CD4-positive, alpha-beta T cell (primary cell): ENCODE data around the gene FAM187B. TPM values are rescaled to one million over a fixed set of nuclear protein-coding genes. Genes with fewer than 3 reads are reported as not detected.

Experiments
- ATAC-seq: fragments of 200-7000 bp; cut with Tn5 transposase; one replicate; pipeline ENCODE4 v1.10.0; 2022; ENCODE audit warnings: mild to moderate bottlenecking; ENCODE audit not compliant: poor library complexity
- CTCF ChIA-PET: fragments of 350-600 bp; sonication (Branson Sonifier 250); formaldehyde crosslinking; loops from one replicate; lab custom pipeline; 2021; ENCODE audit warnings: antibody characterized with exemption, inconsistent platforms; lab: Charles Lee
- POLR2A ChIA-PET: fragments of 350-600 bp; sonication (Branson Sonifier 250); formaldehyde crosslinking; loops from one replicate; lab custom pipeline; 2021; ENCODE audit warnings: antibody characterized with exemption, inconsistent platforms; lab: Charles Lee
- DNase-seq, 14 experiments: peaks; one replicate each; pipeline ENCODE4 v3.0.0-alpha.2; 2013 to 2020; ENCODE audit warnings: mixed read lengths in 2 of 14
- H3K27ac ChIP-seq, 2 donors: one replicate each; pipeline versions ENCODE4 v1.5.1 to v1.7.0; 2013; ENCODE audit warnings: low read length in 2 of 2, low read depth in 1 of 2, mild to moderate bottlenecking in 1 of 2
- H3K27me3 ChIP-seq, 2 experiments: 1 replicate in 1 of 2; 2 replicates in 1 of 2; pipeline versions ENCODE4 v1.6.1 to v1.7.0; 2013; ENCODE audit warnings: low read length in 2 of 2, control low read depth in 1 of 2, mild to moderate bottlenecking in 1 of 2, moderate library complexity in 1 of 2; ENCODE audit not compliant: insufficient read depth in 2 of 2, control insufficient read depth in 1 of 2
- H3K36me3 ChIP-seq: one replicate; pipeline ENCODE4 v1.6.1; 2013; ENCODE audit warnings: low read length, control low read depth; ENCODE audit not compliant: insufficient read depth
- H3K4me1 ChIP-seq: one replicate; pipeline ENCODE4 v1.6.1; 2013; ENCODE audit warnings: low read length, control low read depth; ENCODE audit not compliant: insufficient read depth
- H3K4me3 ChIP-seq: one replicate; pipeline ENCODE4 v1.5.1; 2013; ENCODE audit warnings: mild to moderate bottlenecking, low read length, moderate library complexity
- H3K9me3 ChIP-seq, 2 experiments: 1 replicate in 1 of 2; 2 replicates in 1 of 2; pipeline versions ENCODE4 v1.6.1 to v1.7.0; 2013; ENCODE audit warnings: low read length in 2 of 2, mild to moderate bottlenecking in 2 of 2, control low read depth in 1 of 2, moderate library complexity in 1 of 2; ENCODE audit not compliant: control insufficient read depth in 1 of 2, insufficient read depth in 1 of 2
- H3K27ac Mint-ChIP-seq: one replicate; pipeline ENCODE4 v1.8.0; 2020; ENCODE audit warnings: mixed read lengths
- H3K27me3 Mint-ChIP-seq: one replicate; pipeline ENCODE4 v1.8.0; 2021; ENCODE audit warnings: mixed read lengths
- H3K36me3 Mint-ChIP-seq: one replicate; pipeline ENCODE4 v1.8.0; 2021; ENCODE audit warnings: low read depth, mixed read lengths
- H3K4me1 Mint-ChIP-seq: one replicate; pipeline ENCODE4 v1.8.0; 2021; ENCODE audit warnings: low read depth, mixed read lengths
- H3K4me3 Mint-ChIP-seq: one replicate; pipeline ENCODE4 v1.8.0; 2020; ENCODE audit warnings: mild to moderate bottlenecking, mixed read lengths
- H3K9me3 Mint-ChIP-seq: one replicate; pipeline ENCODE4 v1.8.0; 2020; ENCODE audit warnings: mixed read lengths
- CTCF ChIP-seq: fragments of 200-600 bp; IDR thresholded peaks from one replicate; pipeline ENCODE4 v1.8.0; 2022; ENCODE audit warnings: antibody characterized with exemption, mild to moderate bottlenecking
- intact Hi-C, 2 experiments: fragments of 100-400 bp; cut with DNase I in 1 of 2; cut with micrococcal nuclease in 1 of 2; formaldehyde crosslinking; loops; one replicate each; pipeline versions ENCODE4 v1.15.1 to v1.9.0; 2023 to 2025; cut with DNase I, micrococcal nuclease
- total RNA-seq, 174 experiments: library from RNA in 2 of 174; stranded (reverse) in 2 of 174; gene quantifications; one replicate each; pipeline ENCODE4 v1.2.3 and lab custom pipeline; 2021 to 2026

The FAM187B gene
- total RNA-seq, 2 experiments from 2014 or later = not detected

DNA sequence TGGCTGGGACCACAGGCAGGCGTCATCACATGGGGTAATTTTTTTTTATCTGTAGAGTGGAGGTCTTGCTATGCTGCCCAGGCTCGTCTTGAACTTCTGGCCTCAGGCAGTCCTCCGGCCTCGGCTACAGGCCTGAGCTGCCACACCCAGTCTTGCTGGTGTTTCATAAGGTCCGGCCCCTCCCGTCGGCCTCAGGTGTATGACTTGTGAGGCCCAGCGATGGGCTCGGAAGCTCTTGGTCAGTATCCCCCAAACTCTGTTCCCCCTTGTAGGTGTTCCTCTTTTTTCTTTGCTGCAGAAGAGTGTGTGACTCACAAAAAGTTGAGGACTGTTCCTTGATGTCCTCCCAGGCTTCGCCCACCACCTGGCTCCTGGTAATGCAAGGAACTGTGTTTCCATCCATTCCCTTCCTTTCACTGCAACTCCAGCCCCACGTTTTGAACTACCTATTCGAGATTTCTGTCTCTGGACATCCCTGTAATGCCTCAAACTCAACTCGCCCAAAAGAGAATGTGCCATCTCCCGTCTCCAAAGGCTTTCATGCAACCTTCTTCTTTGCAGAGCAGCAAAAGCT, 45.2 kb upstream of the FAM187B start:
- H3K27me3 Mint-ChIP-seq = no peaks in the 10 kb centered on the region
- no peak for TF ChIP-seq CTCF
- peak overlapping the region; percentile 50 for H3K4me3 Mint-ChIP-seq
- ChIA-PET CTCF (no interaction called here), POLR2A (interaction anchor here (1.1 to 1.5 kb wide), 3 partner anchors 16 to 56 kb away, joined by 3 to 5 read pairs (median 3); no protein-coding TSS in a partner anchor)
- Histone ChIP-seq H3K27ac (no peak overlapping the region), H3K36me3 (peaks cover 80% of the 10 kb centered on the region), H3K9me3 (no peaks in the 10 kb centered on the region), H3K4me3 (no peak overlapping the region), H3K4me1 (peaks cover 24% of the 10 kb centered on the region), H3K27me3 (no peaks in the 10 kb centered on the region)
- no peaks in the 10 kb centered on the region for H3K9me3 Mint-ChIP-seq
- intact Hi-C loops = loop anchor here in 1 of 2 experiments (5.0 kb wide), 1 partner anchor 224 kb away; no protein-coding TSS in a partner anchor
- H3K27ac Mint-ChIP-seq = peak overlapping the region; percentile 82
- peaks cover 84% of the 10 kb centered on the region for H3K36me3 Mint-ChIP-seq
- ATAC-seq (no peak), DNase-seq (peak in 1 of 14 experiments; percentile 18)
- peaks cover 21% of the 10 kb centered on the region for H3K4me1 Mint-ChIP-seq

- Histone ChIP-seq H3K27me3 (no peaks in the 10 kb centered on the region), H3K4me1 (peaks cover 24% of the 10 kb centered on the region), H3K4me3 (no peak overlapping the region), H3K36me3 (peaks cover 74% of the 10 kb centered on the region), H3K9me3 (no peaks in the 10 kb centered on the region), H3K27ac (no peak overlapping the region)
- DNase-seq (peak in 1 of 14 experiments; percentile 16), ATAC-seq (no peak)
- H3K36me3 Mint-ChIP-seq = peaks cover 79% of the 10 kb centered on the region
- H3K4me3 Mint-ChIP-seq = peak overlapping the region; percentile 50
- peak overlapping the region; percentile 82 for H3K27ac Mint-ChIP-seq
- no peaks in the 10 kb centered on the region for H3K27me3 Mint-ChIP-seq
- POLR2A ChIA-PET = interaction anchor here (0.9 to 1.5 kb wide), 2 partner anchors 23 to 430 kb away, joined by 3 to 5 read pairs; no protein-coding TSS in a partner anchor
- TF ChIP-seq CTCF = no peak
- CTCF ChIA-PET = no interaction called here
- H3K9me3 Mint-ChIP-seq = no peaks in the 10 kb centered on the region
- intact Hi-C loops = loop anchor here in 1 of 2 experiments (5.0 kb wide), 1 partner anchor 224 kb away; no protein-coding TSS in a partner anchor
- peaks cover 21% of the 10 kb centered on the region for H3K4me1 Mint-ChIP-seq
Observed at GRCh38 chr19:35272954-35273649, 44.6 kb upstream of the FAM187B start.

DNA sequence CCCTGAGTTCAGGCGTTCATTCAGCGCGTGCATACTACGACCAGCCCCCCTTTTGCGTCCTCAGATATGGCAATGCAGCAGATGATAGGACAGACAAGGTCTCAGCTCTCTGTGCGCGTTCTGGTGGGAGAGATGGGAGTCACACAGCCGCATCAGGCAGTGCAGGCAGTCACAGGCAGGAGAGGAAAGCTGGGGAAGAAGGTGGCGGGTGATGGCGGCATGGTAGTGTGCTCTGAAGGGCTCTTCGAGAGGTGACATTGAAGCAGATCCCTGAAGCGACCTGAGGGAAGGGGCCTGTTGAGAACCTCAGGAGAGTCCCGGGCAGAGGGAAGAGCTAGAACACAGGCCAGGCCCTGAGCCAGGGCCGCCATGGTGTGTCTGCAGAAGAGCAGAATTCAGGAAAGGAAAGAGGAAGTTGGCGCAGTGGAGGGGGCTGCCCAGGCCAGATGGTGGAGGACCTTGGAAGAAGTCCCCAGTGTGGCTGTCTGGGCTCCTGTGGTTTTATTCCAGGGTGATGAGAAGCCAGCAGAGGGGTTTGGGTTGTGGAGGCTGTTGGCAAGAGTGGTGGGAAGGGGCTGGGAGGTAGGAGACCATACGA, 43.7 kb upstream of the FAM187B start:
- H3K9me3 Mint-ChIP-seq = no peaks in the 10 kb centered on the region
- ChIA-PET CTCF (no interaction called here), POLR2A (interaction anchor here (0.9 kb wide), 1 partner anchor 431 kb away, joined by 3 read pairs; no protein-coding TSS in a partner anchor)
- Histone ChIP-seq H3K9me3 (no peaks in the 10 kb centered on the region), H3K4me3 (no peak overlapping the region), H3K27me3 (no peaks in the 10 kb centered on the region), H3K36me3 (peaks cover 65% of the 10 kb centered on the region), H3K27ac (no peak overlapping the region), H3K4me1 (peaks cover 29% of the 10 kb centered on the region)
- TF ChIP-seq CTCF = no peak
- intact Hi-C loops = loop anchor here in 1 of 2 experiments (5.0 kb wide), 1 partner anchor 225 kb away; no protein-coding TSS in a partner anchor
- ATAC-seq = no peak
- H3K27ac Mint-ChIP-seq = peak overlapping the region; percentile 82
- H3K36me3 Mint-ChIP-seq = peaks cover 77% of the 10 kb centered on the region
- peak overlapping the region; percentile 70 for H3K4me3 Mint-ChIP-seq
- H3K27me3 Mint-ChIP-seq = no peaks in the 10 kb centered on the region
- peak in 2 of 14 experiments; percentile 48 to 49 for DNase-seq
- peaks cover 21% of the 10 kb centered on the region for H3K4me1 Mint-ChIP-seq
